ENCODE measurements around the gene PCSK4. TPM values are rescaled to one million over a fixed set of nuclear protein-coding genes. Genes with fewer than 3 reads are reported as not detected.

Gene PCSK4
- total and polyA plus RNA-seq, 2 of the 13 experiments (the other 11 are each of a cell fraction or from before 2014, with no cell fraction given) = 2.0 to 2.7 TPM

DNA sequence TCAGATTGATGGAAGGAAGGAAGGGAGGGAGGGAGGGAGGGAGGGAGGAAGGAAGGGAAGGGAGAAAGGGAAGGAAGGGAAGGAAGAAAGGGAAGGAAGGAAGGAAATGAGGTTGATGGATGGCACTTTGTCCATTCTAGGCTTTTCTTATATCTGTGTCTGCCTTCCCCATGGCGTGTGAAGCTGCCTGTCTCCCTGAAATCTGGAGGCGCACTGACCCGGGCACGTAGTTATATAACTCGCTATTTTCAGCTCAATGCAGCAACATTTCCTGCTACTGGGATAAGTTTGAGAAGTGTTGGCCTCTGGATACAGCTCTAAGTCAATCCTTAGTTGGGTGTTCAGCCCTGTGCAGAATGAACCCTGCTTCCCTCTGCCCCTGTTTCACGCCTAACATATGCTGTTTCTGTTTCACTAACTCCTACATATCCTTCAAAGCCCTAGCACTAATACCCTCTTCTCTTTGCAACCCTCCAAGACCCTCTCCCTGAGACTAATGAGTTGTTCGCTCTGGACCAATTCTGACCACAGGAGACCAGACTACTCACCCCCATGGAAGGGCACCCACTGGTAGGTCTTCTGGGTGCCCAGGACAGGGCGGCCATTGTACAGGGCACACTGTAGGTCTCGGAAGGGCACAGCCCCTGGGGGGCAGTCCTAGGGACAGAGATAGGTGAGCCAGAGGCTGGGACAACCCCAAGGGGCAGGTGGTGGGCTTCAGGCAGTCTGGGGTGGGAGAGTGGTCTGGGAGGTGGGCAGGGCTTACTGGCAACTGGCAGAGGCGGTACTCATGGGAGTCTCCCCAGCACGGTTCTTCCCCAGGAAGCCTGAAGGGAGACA, 19.7 kb upstream of the PCSK4 start (continued):
- TF ChIP-seq CREB1 (IDR thresholded peaks at IDR 0.05) (no peak), CREB1 (CRISPR knock-in tag; IDR thresholded peaks at IDR 0.05) (no peak), ZNF564 (CRISPR knock-in tag; IDR thresholded peaks at IDR 0.05) (no peak), ZNF570 (CRISPR knock-in tag; IDR thresholded peaks at IDR 0.05; ENCODE audit: borderline replicate concordance) (no peak), HNRNPL (IDR thresholded peaks at IDR 0.05; ENCODE audit: low read depth, low read length) (peak; percentile 85), NFE2L1 (CRISPR knock-in tag; IDR thresholded peaks at IDR 0.05; ENCODE audit: borderline replicate concordance) (no peak), ZFP1 (CRISPR knock-in tag; IDR thresholded peaks at IDR 0.05) (no peak), ZNF225 (CRISPR knock-in tag; IDR thresholded peaks at IDR 0.05) (no peak), HDAC1 (CRISPR knock-in tag; IDR thresholded peaks at IDR 0.05) (no peak), YEATS4 (CRISPR knock-in tag; IDR thresholded peaks at IDR 0.05; ENCODE audit: borderline replicate concordance) (no peak), ZNF775 (CRISPR knock-in tag; IDR thresholded peaks at IDR 0.05; ENCODE audit: borderline replicate concordance) (no peak), ZNF678 (CRISPR knock-in tag; IDR thresholded peaks at IDR 0.05) (no peak)

DNA sequence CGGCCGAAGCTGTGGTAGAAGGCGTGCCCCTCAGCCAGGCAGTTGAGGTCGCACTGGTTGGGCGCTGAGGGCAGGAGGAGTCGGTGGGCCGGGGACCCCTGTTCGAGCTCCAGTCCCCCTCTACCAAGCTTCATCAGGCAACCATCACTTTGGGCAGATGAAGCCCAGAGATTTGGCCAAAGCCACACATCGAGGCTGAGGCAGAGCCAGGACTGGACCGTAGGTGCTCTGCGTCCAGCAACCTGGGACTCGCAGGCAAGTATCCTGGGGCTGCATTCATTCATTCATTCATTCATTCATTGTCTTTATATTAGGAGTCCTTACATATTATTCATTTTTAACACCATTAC, 18.3 kb upstream of the PCSK4 start:
- no peaks in the 10 kb centered on the region for H3K79me2 ChIP-seq (ENCODE audit: insufficient read depth, low read length)
- no peaks in the 10 kb centered on the region for H3K36me3 ChIP-seq (replicated peaks in 1 of 2; ENCODE audit: control insufficient read depth in 1 of 2, insufficient read depth in 2 of 2, low read length in 2 of 2)
- ATAC-seq (no peak), DNase-seq (ENCODE audit: low spot score) (no peak), FAIRE-seq (no peak)
- intact Hi-C loops (cut with micrococcal nuclease; ENCODE audit: unreplicated experiment) (no loop called here), in situ Hi-C loops (cut with HindIII; ENCODE audit: extremely low pct_ligation_motif_present, low pct_unique_long_range_greater_than_20kb) (no loop called here)
- WGBS (ENCODE audit: low lambda C conversion rate) = 74% methylated on average over 4 of the region's 12 CpGs
- H3K27ac ChIP-seq (ENCODE audit: extremely low read length, insufficient read depth, low read length) = no peak overlapping the region
- peaks cover 34% of the 10 kb centered on the region for H3K4me1 ChIP-seq (ENCODE audit: insufficient read depth, low read length)
- TF ChIP-seq POLR2AphosphoS5 (IDR thresholded peaks at IDR 0.05; ENCODE audit: low read depth, low read length) (no peak), ZNF10 (CRISPR knock-in tag; IDR thresholded peaks at IDR 0.05; ENCODE audit: borderline replicate concordance, low read depth) (no peak), ZFP90 (CRISPR knock-in tag; IDR thresholded peaks at IDR 0.05; ENCODE audit: borderline replicate concordance) (peak; percentile 98), ZNF564 (CRISPR knock-in tag; IDR thresholded peaks at IDR 0.05) (no peak), ZC3H4 (CRISPR knock-in tag; IDR thresholded peaks at IDR 0.05; ENCODE audit: borderline replicate concordance) (no peak)
- no peaks in the 10 kb centered on the region for H3K27me3 ChIP-seq (ENCODE audit: control insufficient read depth in 1 of 2, insufficient read depth in 2 of 2, low read length in 2 of 2)
- no peaks in the 10 kb centered on the region for H3K9me3 ChIP-seq (ENCODE audit: low read length)
- ChIA-PET CTCF (ENCODE audit: low intra/inter-chr PET ratio, low total read pairs) (no interaction called here), POLR2A (interaction anchor here (2.1 kb wide), 1 partner anchor 16 kb away, joined by 8 read pairs; no protein-coding TSS in a partner anchor)
- no peak overlapping the region for H3K4me3 ChIP-seq (replicated peaks in 1 of 3; ENCODE audit: insufficient read depth in 1 of 3, low read depth in 2 of 3, low read length in 3 of 3)
- H3K4me2 ChIP-seq (ENCODE audit: low read depth, low read length) = no peak overlapping the region
- no peaks in the 10 kb centered on the region for H4K20me1 ChIP-seq (ENCODE audit: insufficient read depth, low read length)
- no peak overlapping the region for H3K9ac ChIP-seq (ENCODE audit: insufficient read depth, low read depth, low read length)
- H2AFZ ChIP-seq (ENCODE audit: low read length) = no peak overlapping the region
- no TSS peak for BruUV-seq (replicated peaks)

Data from HepG2 (cell line).